T-helper 22 cell (primary cell): Measurements from ENCODE around the gene RNF217.

Experiments used
- DNase-seq: peaks from one replicate; pipeline ENCODE4 v3.0.0-alpha.2; 2020; ENCODE audit warnings: low read depth

RNF217 gene

GRCh38 chr6:125098253-125098652 lies 136.0 kb downstream of the RNF217 start:
- no peak for DNase-seq

- no peak for DNase-seq
Measured at GRCh38 chr6:125099211-125100073, 137.2 kb downstream of the RNF217 start.

DNA sequence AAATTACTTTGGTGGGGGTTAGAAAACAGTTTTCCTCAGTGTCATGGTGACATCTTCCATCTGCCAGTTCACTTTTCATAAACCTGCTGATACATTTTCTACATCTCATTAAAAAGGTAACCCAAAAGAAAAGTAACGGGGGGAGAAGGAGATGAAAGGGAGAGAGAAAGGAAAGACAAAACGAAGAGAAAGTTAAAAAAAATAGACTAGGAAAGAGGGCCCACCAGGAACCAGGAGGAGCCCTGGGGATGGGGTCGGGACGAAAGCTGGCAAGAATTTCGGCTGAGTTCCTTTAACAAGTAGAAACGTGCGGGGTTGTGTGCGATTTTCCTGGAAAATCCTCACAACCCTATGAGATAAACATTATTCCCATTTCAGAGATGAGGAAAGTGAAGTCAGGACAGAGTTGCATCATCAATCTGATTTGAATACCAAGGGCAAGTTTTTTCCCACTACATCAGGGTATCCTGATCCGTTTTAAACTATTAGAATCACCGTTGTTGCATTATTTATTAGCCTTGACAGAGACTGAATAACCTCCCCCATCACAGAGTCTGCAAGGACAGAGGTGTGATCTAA lies 137.9 kb downstream of the RNF217 start:
- DNase-seq = no peak

DNA sequence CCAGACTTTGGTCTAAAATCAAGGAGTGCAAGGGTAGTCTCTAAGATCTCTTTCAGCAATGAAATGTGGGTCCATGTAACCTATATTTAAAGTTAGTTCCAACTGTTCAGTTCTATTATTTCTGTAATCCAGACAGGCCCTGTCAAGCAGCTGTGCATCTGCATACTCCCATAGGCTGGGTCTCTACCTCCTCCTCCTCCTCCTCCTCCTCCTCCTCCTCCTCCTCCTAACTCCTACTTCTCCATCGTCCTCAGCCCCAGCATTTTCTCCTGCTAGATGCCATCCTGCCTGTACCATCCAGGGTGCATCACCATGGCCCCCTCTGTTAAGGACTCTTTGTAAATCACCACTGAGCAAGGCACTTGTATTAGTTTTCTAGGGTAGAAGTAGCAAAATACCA lies 138.9 kb downstream of the RNF217 start:
- DNase-seq = no peak

GRCh38 chr6:125101631-125102030 lies 139.4 kb downstream of the RNF217 start:
- DNase-seq = no peak

DNA sequence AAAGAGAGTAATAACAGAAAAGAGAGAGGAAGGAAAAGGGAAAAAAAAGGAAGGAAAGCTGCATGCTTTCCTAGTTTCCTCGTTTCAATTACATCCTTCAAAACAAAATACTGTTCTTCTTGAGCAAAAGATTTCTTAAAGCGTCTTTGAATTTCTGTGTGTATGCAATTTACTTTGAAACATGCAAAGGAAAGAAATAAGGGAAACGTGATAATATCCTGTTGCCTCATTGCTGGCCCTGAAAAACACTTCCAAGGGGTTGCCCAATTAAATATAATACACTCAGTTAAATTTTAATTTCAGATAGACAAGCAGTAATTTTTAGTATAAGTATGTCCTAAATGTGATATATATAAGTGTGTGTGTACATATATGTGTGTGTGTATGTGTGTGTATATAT lies 140.2 kb downstream of the RNF217 start:
- no peak for DNase-seq

DNA sequence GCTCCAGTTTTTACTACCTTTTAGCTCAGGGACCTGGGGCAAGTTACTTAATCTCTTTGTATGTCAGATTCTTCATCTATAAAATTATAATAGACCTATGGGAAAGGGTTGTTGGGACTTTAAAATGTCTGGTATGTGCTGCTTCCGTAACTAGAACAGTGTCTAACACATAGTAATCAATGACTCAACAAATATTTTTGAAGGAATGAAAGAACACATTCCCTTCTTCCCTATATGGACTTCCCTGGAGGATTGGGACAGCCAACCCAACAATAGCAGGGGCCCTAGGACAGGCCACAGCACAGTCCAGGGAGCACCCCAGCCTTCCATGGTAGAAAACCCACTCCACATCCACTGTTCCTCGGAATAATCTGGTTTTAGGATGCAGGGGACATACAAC lies 140.7 kb downstream of the RNF217 start:
- no peak for DNase-seq

GRCh38 chr6:125104425-125104824 lies 142.2 kb downstream of the RNF217 start:
- DNase-seq = no peak

DNA sequence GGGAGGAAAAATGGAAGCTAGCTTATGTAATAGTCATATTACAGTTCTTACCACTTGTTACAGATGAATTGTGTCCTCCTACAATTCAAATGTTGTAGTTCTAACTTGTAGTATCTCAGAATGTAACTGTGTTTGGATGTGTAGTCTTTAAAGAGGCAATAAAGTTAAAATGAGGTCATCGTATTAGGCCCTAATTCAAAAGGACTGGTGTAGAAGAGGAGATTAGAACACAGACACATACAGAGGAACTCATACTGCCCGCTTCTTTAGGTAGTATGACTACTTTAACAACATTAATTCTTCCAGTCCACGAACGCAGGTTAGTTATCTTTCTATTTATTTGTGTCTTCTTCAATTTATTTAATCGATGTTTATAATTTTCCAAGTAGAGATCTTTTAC lies 144.8 kb downstream of the RNF217 start:
- no peak for DNase-seq

DNA sequence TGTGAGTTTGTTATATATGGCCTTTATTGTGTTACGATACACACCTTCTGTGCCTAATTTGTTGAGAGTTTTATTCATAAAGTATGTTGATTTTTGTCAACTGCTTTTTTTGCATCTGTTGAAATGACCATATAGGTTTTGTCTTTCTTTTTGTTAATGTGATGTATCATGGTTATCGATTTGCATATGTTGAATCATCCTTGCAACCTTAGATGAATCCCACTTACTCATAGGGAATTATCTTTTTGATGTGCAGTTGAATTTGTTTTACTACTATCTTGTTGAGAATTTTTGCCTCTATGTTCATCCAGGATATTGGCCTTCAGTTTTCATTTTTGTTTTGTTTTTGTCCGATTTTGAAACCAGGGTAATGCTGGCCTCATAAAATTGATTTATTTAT lies 145.7 kb downstream of the RNF217 start:
- DNase-seq = no peak

GRCh38 chr6:125110056-125110455 lies 147.8 kb downstream of the RNF217 start:
- DNase-seq = no peak

DNA sequence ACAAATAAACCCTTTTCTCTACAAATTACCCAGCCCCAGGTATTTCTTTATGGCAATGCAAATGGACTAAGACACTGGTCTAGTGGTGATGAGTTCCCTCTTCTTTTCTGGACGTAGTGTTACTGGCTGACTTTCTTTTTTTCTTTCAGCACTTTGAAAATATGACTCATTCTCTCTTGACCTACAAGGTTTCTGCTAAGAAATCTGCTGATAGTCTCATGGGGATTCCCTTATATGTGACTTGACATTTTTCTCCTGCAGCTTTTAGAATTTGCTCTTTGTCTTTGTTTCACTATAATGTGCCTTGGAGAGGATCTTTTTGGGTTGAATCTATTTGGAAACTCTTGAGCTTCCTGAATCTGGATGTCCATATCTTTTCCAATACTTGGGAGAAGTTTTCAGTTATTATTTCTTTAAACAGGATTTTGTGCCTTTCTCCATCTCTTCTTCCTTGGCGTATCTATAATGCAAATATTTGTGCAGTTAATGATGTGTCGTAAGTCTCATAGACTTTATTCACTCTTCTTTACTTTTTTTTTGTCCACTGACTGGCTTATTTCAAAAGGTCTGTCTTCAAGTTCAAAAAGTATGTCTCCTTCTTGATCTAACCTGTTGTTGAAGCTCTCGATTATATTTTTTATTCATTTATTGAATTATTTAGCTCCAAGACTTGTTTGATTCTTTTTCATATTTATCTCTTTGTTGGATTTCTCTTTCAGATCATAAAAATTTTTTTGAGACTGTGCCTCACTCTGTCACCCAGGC lies 149.2 kb downstream of the RNF217 start:
- DNase-seq = no peak

GRCh38 chr6:125112934-125113333 lies 150.7 kb downstream of the RNF217 start:
- no peak for DNase-seq

GRCh38 chr6:125114248-125114858 lies 152.1 kb downstream of the RNF217 start:
- no peak for DNase-seq

GRCh38 chr6:125116170-125116569 lies 153.9 kb downstream of the RNF217 start:
- DNase-seq = no peak

DNA sequence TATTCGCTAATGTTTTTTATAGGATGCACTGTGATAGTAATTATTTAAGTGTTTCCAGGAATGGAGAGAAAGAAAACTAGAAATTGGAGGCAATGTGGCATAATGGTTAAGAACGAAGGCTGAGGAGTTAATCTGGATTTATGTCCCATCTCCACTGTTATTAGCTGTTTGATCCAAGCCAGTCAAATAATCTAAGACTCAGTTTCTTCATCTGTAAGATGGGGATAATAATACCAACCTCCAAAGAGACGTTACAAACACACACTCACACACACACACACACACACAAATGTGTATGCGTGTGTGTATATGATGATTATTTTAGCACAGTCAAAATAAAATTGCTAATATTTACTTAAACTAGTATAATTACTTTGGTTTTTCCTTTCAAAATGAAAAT lies 154.5 kb downstream of the RNF217 start:
- DNase-seq = no peak

DNA sequence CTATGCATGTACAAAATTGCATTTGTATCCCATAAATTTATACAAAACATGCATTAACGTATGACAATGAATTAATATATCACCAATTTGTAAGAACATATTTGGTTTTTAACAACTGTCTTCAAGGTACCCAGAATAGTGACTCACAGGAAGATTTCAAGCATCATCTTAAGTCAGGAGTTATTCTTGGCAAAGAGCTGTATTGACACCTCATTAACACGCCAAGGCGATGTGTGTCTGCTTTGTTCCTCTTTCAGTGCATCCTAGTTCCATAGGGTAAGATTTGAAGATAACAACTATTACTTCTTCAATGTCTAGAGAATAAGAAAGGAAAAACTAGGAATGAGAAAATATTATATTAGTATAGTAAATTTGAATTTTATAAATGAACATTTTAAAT lies 155.6 kb downstream of the RNF217 start:
- no peak for DNase-seq

- DNase-seq = no peak
Measured at GRCh38 chr6:125120054-125120590, 157.9 kb downstream of the RNF217 start.

DNA sequence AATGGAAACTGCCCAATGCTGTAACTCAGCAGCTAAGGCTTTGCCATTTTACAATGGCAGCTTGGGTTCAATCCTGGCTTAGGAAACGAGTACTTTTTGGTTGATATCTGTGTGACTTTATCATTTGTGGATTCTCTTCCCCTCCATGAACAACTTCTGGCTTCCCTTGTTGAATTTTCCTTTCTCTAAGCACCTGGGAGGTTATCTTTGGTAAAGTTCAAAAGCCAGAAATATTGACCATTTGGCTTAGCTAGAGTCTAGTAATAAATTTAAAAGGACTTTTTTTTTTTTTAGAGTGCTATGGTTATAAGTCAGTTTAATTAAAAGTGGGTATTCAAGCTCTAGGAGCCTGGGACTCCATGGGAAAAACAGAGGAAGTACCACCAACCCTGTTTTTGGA lies 159.7 kb downstream of the RNF217 start:
- no peak for DNase-seq

DNA sequence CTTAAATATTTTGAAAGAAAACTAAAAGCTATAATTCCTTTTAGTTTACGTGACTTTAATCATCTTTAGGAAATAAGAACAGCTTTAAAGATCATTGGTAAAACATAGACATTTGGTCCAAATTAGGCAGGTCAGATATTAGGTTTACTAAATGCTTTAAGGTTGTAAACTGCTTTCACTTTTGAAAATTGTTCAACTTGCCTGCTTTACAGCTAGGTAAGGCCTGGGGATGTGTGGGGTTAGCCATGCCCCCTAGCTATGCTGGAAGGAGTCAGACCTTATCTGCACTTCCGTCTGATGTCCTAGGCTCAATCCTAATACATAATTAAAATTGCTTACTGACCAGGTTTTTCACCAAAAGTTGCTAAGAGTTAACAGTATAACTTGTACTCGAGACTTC lies 160.8 kb downstream of the RNF217 start:
- no peak for DNase-seq

GRCh38 chr6:125123468-125124048 lies 161.3 kb downstream of the RNF217 start:
- no peak for DNase-seq
